ACHN (cell line): Measurements from ENCODE around the gene FKBP14.
"Not testable (repeated sequence)": the region's sequence is repeated elsewhere in the genome, so short reads cannot be mapped to it uniquely, and the experiment has no call there.

Experiments
- DNase-seq: peaks from one replicate; pipeline ENCODE4 v3.0.0-alpha.2; 2015
- in situ Hi-C: cut with HindIII; loops from 2 replicates; pipeline ENCODE4 v1.10.0; 2017; ENCODE audit warnings: low sequenced_read_pairs, low pct_ligation_motif_present, low pct_unique_long_range_greater_than_20kb

The FKBP14 gene

GRCh38 chr7:29972315-29972669 lies 54.2 kb downstream of the FKBP14 start:
- in situ Hi-C loops: no loop called here
- DNase-seq: no peak

GRCh38 chr7:29971566-29972314 lies 54.8 kb downstream of the FKBP14 start:
- in situ Hi-C loops: no loop called here
- no peak for DNase-seq

- DNase-seq: no peak
- in situ Hi-C loops: no loop called here
Measured at GRCh38 chr7:29970158-29970557, 56.3 kb downstream of the FKBP14 start.

GRCh38 chr7:29969738-29970137 lies 56.8 kb downstream of the FKBP14 start:
- no peak for DNase-seq
- in situ Hi-C loops: no loop called here

- in situ Hi-C loops: no loop called here
- peak; percentile 84 for DNase-seq
Measured at GRCh38 chr7:29968683-29969395, 57.7 kb downstream of the FKBP14 start.

- DNase-seq: no peak
- in situ Hi-C loops: no loop called here
Measured at GRCh38 chr7:29965030-29965429, 61.5 kb downstream of the FKBP14 start.

- in situ Hi-C loops: no loop called here
- no peak for DNase-seq
Measured at GRCh38 chr7:29962035-29962434, 64.5 kb downstream of the FKBP14 start.

- DNase-seq, in situ Hi-C loops: not testable (repeated sequence)
Measured at GRCh38 chr7:29961611-29962010, 64.9 kb downstream of the FKBP14 start.
